HEK293T (cell line): ENCODE measurements around the gene NDUFAF3.

Source experiments
- CTCF ChIA-PET: fragments of 350-600 bp; formaldehyde crosslinking; extraction: SDS; loops from one replicate; lab custom pipeline; 2021; ENCODE audit warnings: antibody characterized with exemption, inconsistent platforms; lab: Yijun Ruan, JAX
- POLR2A ChIA-PET: fragments of 350-600 bp; formaldehyde crosslinking; extraction: SDS; loops from one replicate; lab custom pipeline; 2020; ENCODE audit warnings: antibody characterized with exemption, inconsistent platforms; lab: Yijun Ruan, JAX
- DNase-seq: peaks from one replicate; pipeline ENCODE4 v3.0.0; 2012; ENCODE audit warnings: mixed read lengths; ENCODE audit errors: extremely low spot score
- ARNT ChIP-seq: fragments of 450-650 bp; IDR thresholded peaks from 2 replicates; pipeline ENCODE4 v1.6.1; 2017; ENCODE audit warnings: mild to moderate bottlenecking
- BHLHE40 ChIP-seq: fragments of 450-650 bp; IDR thresholded peaks from 2 replicates; pipeline ENCODE4 v1.6.1; 2016; ENCODE audit warnings: mild to moderate bottlenecking, moderate library complexity, borderline replicate concordance
- CTBP1 ChIP-seq: fragments of 450-650 bp; IDR thresholded peaks from 2 replicates; pipeline ENCODE4 v1.6.1; 2016; ENCODE audit warnings: borderline replicate concordance
- ELF4 ChIP-seq: fragments of 450-650 bp; IDR thresholded peaks from 2 replicates; pipeline ENCODE4 v1.6.1; 2017; ENCODE audit warnings: antibody characterized with exemption
- FOXA1 ChIP-seq: fragments of 450-650 bp; IDR thresholded peaks from 2 replicates; pipeline ENCODE4 v1.6.1; 2016; ENCODE audit warnings: mild to moderate bottlenecking
- FOXK2 ChIP-seq: fragments of 450-650 bp; IDR thresholded peaks from 2 replicates; pipeline ENCODE4 v1.6.1; 2016; ENCODE audit warnings: mild to moderate bottlenecking
- FOXM1 ChIP-seq: fragments of 450-650 bp; IDR thresholded peaks from 2 replicates; pipeline ENCODE4 v1.6.1; 2017; ENCODE audit warnings: mild to moderate bottlenecking, borderline replicate concordance
- HDGF ChIP-seq: fragments of 450-650 bp; IDR thresholded peaks from 2 replicates; pipeline ENCODE4 v1.6.1; 2017; ENCODE audit warnings: antibody characterized with exemption, borderline replicate concordance
- L3MBTL2 ChIP-seq: fragments of 450-650 bp; conservative IDR thresholded peaks from 2 replicates; pipeline ENCODE4 v1.6.1; 2016; ENCODE audit warnings: mild to moderate bottlenecking
- LEF1 ChIP-seq: fragments of 450-650 bp; IDR thresholded peaks from 2 replicates; pipeline ENCODE4 v1.6.1; 2017; ENCODE audit warnings: mild to moderate bottlenecking, borderline replicate concordance
- NFRKB ChIP-seq: fragments of 450-650 bp; IDR thresholded peaks from 2 replicates; pipeline ENCODE4 v1.6.1; 2016; ENCODE audit warnings: mild to moderate bottlenecking, moderate library complexity
- SP1 ChIP-seq: fragments of 450-650 bp; IDR thresholded peaks from 2 replicates; pipeline ENCODE4 v1.6.1; 2017
- SUZ12 ChIP-seq: fragments of 450-650 bp; IDR thresholded peaks from 2 replicates; pipeline ENCODE4 v1.6.1; 2016; ENCODE audit warnings: mild to moderate bottlenecking
- TARDBP ChIP-seq: fragments of 450-650 bp; IDR thresholded peaks from 2 replicates; pipeline ENCODE4 v1.6.1; 2016
- ZNF384 ChIP-seq: fragments of 450-650 bp; IDR thresholded peaks from 2 replicates; pipeline ENCODE4 v1.6.1; 2016
- TF ChIP-seq, protein P1 (sequence below): fragments of 450-650 bp; IDR thresholded peaks from 2 replicates; pipeline ENCODE4 v1.6.1; 2016

Gene NDUFAF3

GRCh38 chr3:49032646-49033304 lies 10.9 kb downstream of the NDUFAF3 start:
- no peak for TF ChIP-seq L3MBTL2
- no peak for TF ChIP-seq ARNT
- CTCF ChIA-PET: no interaction called here
- DNase-seq: no peak
- POLR2A ChIA-PET: interaction anchor here (2.1 to 3.3 kb wide), 3 partner anchors 12 to 61 kb away, joined by 6 to 19 read pairs (median 14); partner anchors contain the start of genes NDUFAF3, QRICH1 and WDR6

- TF ChIP-seq FOXM1 (no peak), SP1 (no peak), TARDBP (no peak), ZNF384 (no peak), NFRKB (no peak), FOXA1 (no peak), ARNT (no peak), ELF4 (no peak), BHLHE40 (no peak)
- TF ChIP-seq, protein P1, sequence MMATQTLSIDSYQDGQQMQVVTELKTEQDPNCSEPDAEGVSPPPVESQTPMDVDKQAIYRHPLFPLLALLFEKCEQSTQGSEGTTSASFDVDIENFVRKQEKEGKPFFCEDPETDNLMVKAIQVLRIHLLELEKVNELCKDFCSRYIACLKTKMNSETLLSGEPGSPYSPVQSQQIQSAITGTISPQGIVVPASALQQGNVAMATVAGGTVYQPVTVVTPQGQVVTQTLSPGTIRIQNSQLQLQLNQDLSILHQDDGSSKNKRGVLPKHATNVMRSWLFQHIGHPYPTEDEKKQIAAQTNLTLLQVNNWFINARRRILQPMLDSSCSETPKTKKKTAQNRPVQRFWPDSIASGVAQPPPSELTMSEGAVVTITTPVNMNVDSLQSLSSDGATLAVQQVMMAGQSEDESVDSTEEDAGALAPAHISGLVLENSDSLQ: no peak
- POLR2A ChIA-PET: interaction anchor here (1.4 kb wide), 1 partner anchor 11 kb away, joined by 5 read pairs; no protein-coding TSS in a partner anchor
- CTCF ChIA-PET: no interaction called here
- no peak for DNase-seq
Observed at GRCh38 chr3:49034650-49035049, 12.7 kb downstream of the NDUFAF3 start.

- TF ChIP-seq SP1: no peak
- POLR2A ChIA-PET: interaction anchor here (1.4 kb wide), 1 partner anchor 11 kb away, joined by 5 read pairs; no protein-coding TSS in a partner anchor
- CTCF ChIA-PET: no interaction called here
- no peak for DNase-seq
Observed at GRCh38 chr3:49035281-49035680, 13.4 kb downstream of the NDUFAF3 start.

- DNase-seq: no peak
- CTCF ChIA-PET: no interaction called here
- POLR2A ChIA-PET: interaction anchor here (2.6 kb wide), 1 partner anchor 24 kb away, joined by 7 read pairs; no protein-coding TSS in a partner anchor
- TF ChIP-seq CTBP1: no peak
- no peak for TF ChIP-seq ELF4
- no peak for TF ChIP-seq FOXM1
- TF ChIP-seq ZNF384: no peak
- TF ChIP-seq FOXA1: no peak
- no peak for TF ChIP-seq L3MBTL2
- no peak for TF ChIP-seq ARNT
- TF ChIP-seq BHLHE40: no peak
- TF ChIP-seq, protein P1: no peak
- TF ChIP-seq LEF1: no peak
- TF ChIP-seq FOXK2: no peak
- TF ChIP-seq SP1: no peak
- no peak for TF ChIP-seq NFRKB
- no peak for TF ChIP-seq HDGF
- TF ChIP-seq SUZ12: no peak
- TF ChIP-seq TARDBP: no peak
Observed at GRCh38 chr3:49053543-49053942, 31.6 kb downstream of the NDUFAF3 start.

- POLR2A ChIA-PET: interaction anchor here (1.1 to 2.6 kb wide), 2 partner anchors 11 to 25 kb away, joined by 3 to 7 read pairs; no protein-coding TSS in a partner anchor
- TF ChIP-seq HDGF (no peak), TARDBP (no peak), FOXM1 (no peak)
- CTCF ChIA-PET: no interaction called here
- DNase-seq: no peak
Observed at GRCh38 chr3:49054344-49054862, 32.5 kb downstream of the NDUFAF3 start.

DNA sequence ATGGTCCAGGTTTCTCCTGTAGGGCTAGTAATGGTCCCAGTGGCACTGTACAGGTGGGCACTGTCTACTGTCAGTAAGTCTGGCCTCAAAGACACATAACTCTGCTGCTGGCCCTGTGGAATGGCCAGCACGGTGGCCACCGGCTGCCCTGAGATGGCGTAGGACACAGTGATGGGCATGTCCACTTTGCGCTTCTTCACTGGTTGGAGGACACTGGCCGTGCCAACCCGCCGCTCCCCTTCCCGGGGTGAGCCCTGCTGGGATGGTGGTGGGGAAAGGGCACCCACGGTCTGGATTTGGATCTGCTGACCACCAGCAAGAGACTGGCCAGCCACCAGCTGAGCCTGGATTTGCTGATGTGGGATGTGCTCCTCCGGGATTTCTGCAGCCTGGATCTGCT lies 35.3 kb downstream of the NDUFAF3 start:
- DNase-seq: no peak
- CTCF ChIA-PET: no interaction called here
- POLR2A ChIA-PET: no interaction called here
- TF ChIP-seq FOXK2: no peak
- TF ChIP-seq ZNF384: no peak
- TF ChIP-seq ELF4: no peak
- no peak for TF ChIP-seq LEF1
- TF ChIP-seq L3MBTL2: no peak
- TF ChIP-seq SUZ12: no peak
- TF ChIP-seq BHLHE40: no peak
- no peak for TF ChIP-seq HDGF
- TF ChIP-seq, protein P1: no peak
- TF ChIP-seq NFRKB: no peak
- TF ChIP-seq SP1: no peak
- no peak for TF ChIP-seq FOXA1
- no peak for TF ChIP-seq CTBP1
- no peak for TF ChIP-seq TARDBP
- TF ChIP-seq ARNT: no peak
- no peak for TF ChIP-seq FOXM1
